ENCODE measurements around the gene HMX2.
"Not testable (repeated sequence)": the region's sequence is repeated elsewhere in the genome, so short reads cannot be mapped to it uniquely, and the experiment has no call there.

Gene HMX2

GRCh38 chr10:123175389-123176387 lies 27.8 kb downstream of the HMX2 start:
- Histone ChIP-seq H3K9me2 (ENCODE audit: low read depth, low read length) (no peaks in the 10 kb centered on the region), H3K4me3 (ENCODE audit: low read depth, low read length, poor library complexity, severe bottlenecking) (no peak overlapping the region), H3K9ac (ENCODE audit: low read length) (no peak overlapping the region), H3K27me3 (ENCODE audit: insufficient read depth, low read length) (no peaks in the 10 kb centered on the region), H3F3A (ENCODE audit: insufficient read depth, low read length) (no peaks in the 10 kb centered on the region; the same call in 1 of the 2 replicates), H3K79me2 (ENCODE audit: insufficient read depth, low read length) (no peaks in the 10 kb centered on the region), H2AFZ (ENCODE audit: low read length) (no peak overlapping the region), H3K27ac (ENCODE audit: low read depth, low read length, poor library complexity, severe bottlenecking) (no peak overlapping the region), H3K36me3 (ENCODE audit: insufficient read depth, low read length) (peaks cover 43% of the 10 kb centered on the region), H3K9me3 (ENCODE audit: low read length) (no peaks in the 10 kb centered on the region), H4K20me1 (ENCODE audit: insufficient read depth, low read length) (no peaks in the 10 kb centered on the region), H3K4me1 (ENCODE audit: insufficient read depth, low read length, severe bottlenecking) (no peaks in the 10 kb centered on the region), H3K4me2 (ENCODE audit: low read length) (no peak overlapping the region)
- TF ChIP-seq EZH2 (IDR thresholded peaks at IDR 0.05; ENCODE audit: borderline replicate concordance, low read length) (no peak), CTCF (IDR thresholded peaks at IDR 0.05; ENCODE audit: low read length) (no peak)

- H3K9me2 ChIP-seq (ENCODE audit: low read depth, low read length); H4K20me1 ChIP-seq (ENCODE audit: insufficient read depth, low read length); H2AFZ ChIP-seq (ENCODE audit: low read length); H3K79me2 ChIP-seq (ENCODE audit: insufficient read depth, low read length); H3K9me3 ChIP-seq (ENCODE audit: low read length); H3K4me1 ChIP-seq (ENCODE audit: insufficient read depth, low read length, severe bottlenecking); H3K4me3 ChIP-seq (ENCODE audit: low read depth, low read length, poor library complexity, severe bottlenecking); H3K27ac ChIP-seq (ENCODE audit: low read depth, low read length, poor library complexity, severe bottlenecking); H3F3A ChIP-seq (ENCODE audit: insufficient read depth, low read length); H3K9ac ChIP-seq (ENCODE audit: low read length); H3K27me3 ChIP-seq (ENCODE audit: insufficient read depth, low read length); H3K4me2 ChIP-seq (ENCODE audit: low read length): not testable (repeated sequence)
- peaks cover 35% of the 10 kb centered on the region for H3K36me3 ChIP-seq (ENCODE audit: insufficient read depth, low read length)
These were observed 30.5 kb downstream of the HMX2 start for GRCh38 chr10:123178390-123178789.

- Histone ChIP-seq H3K79me2 (ENCODE audit: insufficient read depth, low read length) (no peaks in the 10 kb centered on the region), H3K4me1 (ENCODE audit: insufficient read depth, low read length, severe bottlenecking) (no peaks in the 10 kb centered on the region), H3K4me3 (ENCODE audit: low read depth, low read length, poor library complexity, severe bottlenecking) (no peak overlapping the region), H4K20me1 (ENCODE audit: insufficient read depth, low read length) (no peaks in the 10 kb centered on the region), H3K9me3 (ENCODE audit: low read length) (peaks cover 4% of the 10 kb centered on the region; the same call in 1 of the 2 replicates), H3K27me3 (ENCODE audit: insufficient read depth, low read length) (no peaks in the 10 kb centered on the region), H3K27ac (ENCODE audit: low read depth, low read length, poor library complexity, severe bottlenecking) (no peak overlapping the region), H3K4me2 (ENCODE audit: low read length) (no peak overlapping the region), H3K36me3 (ENCODE audit: insufficient read depth, low read length) (peaks cover 25% of the 10 kb centered on the region), H2AFZ (ENCODE audit: low read length) (no peak overlapping the region), H3K9me2 (ENCODE audit: low read depth, low read length) (no peaks in the 10 kb centered on the region), H3F3A (ENCODE audit: insufficient read depth, low read length) (no peaks in the 10 kb centered on the region), H3K9ac (ENCODE audit: low read length) (no peak overlapping the region)
- no peak for TF ChIP-seq EZH2 (IDR thresholded peaks at IDR 0.05; ENCODE audit: borderline replicate concordance, low read length)
- no peak for TF ChIP-seq CTCF (IDR thresholded peaks at IDR 0.05; ENCODE audit: low read length)
These were observed 32.5 kb downstream of the HMX2 start for GRCh38 chr10:123180101-123181090.
